ENCODE results near the gene KAZN. TPM values are rescaled to one million over a fixed set of nuclear protein-coding genes. Genes with fewer than 3 reads are reported as not detected.

The KAZN gene
- total and polyA plus RNA-seq, 2 of the 8 experiments (the other 6 are each of a cell fraction or from before 2014, with no cell fraction given), result 3.7 to 11.8 TPM

DNA sequence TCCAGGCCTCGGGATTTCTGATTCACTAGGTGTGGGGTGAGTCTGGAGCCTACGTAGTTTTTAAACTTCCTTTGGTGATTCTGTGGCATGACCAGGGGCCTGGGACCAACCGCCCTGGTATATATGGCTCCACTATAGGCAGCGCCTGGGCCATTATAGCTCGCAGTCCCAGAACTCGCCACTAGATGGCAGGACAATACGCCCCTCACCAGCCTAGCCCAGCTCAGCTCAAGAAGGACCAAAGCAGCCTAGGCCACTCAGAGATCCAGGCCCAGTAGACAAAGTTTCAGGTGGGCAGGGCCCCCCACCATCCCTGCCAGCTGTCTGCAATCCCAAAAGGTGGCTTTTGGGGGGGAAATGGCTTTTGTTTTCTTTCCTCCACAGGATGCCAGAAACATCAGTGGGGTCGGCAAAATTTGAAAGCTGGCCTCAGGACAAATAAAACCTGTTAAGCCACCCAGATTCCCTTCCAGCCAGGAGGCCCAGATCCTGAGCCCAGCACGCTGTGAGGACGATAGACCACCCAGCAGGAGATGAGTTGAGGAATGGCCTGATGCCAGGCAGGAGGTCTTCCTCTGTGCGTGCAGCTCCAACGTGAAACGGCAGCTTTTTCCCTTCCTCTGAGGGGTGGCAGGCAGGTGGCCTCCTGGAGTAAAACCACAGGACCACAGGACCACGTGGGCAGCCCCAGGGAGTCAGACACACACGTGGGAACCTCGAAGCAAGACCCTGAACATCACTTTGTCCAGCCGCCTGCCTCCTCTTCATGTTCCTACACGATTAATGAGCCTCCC, 530.2 kb downstream of the KAZN start (continued):
- TF ChIP-seq SAP30 (IDR thresholded peaks at IDR 0.05; ENCODE audit: insufficient read depth, insufficient replicate concordance, low read length), result no peak
- no peak for TF ChIP-seq SRF (IDR thresholded peaks at IDR 0.05; ENCODE audit: low read depth, low read length)
- TF ChIP-seq ASH2L (IDR thresholded peaks at IDR 0.05; ENCODE audit: low read length), result no peak
- 0 out of 4 replicates have a peak, but pooled peaks of 1 of the 2 experiments have one; percentile 23 for TF ChIP-seq HDAC2 (IDR thresholded peaks at IDR 0.05; ENCODE audit: borderline replicate concordance in 1 of 2, low read depth in 2 of 2, low read length in 2 of 2)
- TF ChIP-seq, protein P1, sequence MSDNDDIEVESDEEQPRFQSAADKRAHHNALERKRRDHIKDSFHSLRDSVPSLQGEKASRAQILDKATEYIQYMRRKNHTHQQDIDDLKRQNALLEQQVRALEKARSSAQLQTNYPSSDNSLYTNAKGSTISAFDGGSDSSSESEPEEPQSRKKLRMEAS (IDR thresholded peaks at IDR 0.05), result peak; percentile 44
- TF ChIP-seq GABPA (IDR thresholded peaks at IDR 0.05; ENCODE audit: borderline replicate concordance, insufficient read depth, low read length), result no peak
- no peak for TF ChIP-seq CHD7 (IDR thresholded peaks at IDR 0.05; ENCODE audit: insufficient replicate concordance, low read length)
- no peak for TF ChIP-seq NANOG (IDR thresholded peaks at IDR 0.05; ENCODE audit: insufficient read depth, low read depth, low read length, poor library complexity, severe bottlenecking)
- no peak for TF ChIP-seq JUN (IDR thresholded peaks at IDR 0.05; ENCODE audit: low read depth, low read length)
